IPS DF 6.9 (cell line): ENCODE data around the gene ADAMTS12.

Experiments
- DNase-seq: peaks from one replicate; pipeline ENCODE4 v3.0.0-alpha.2; 2013; ENCODE audit warnings: low read depth, low spot score
- H3K27ac ChIP-seq: one replicate; pipeline ENCODE4 v1.5.1; 2013; ENCODE audit warnings: low read length, control low read depth
- H3K27me3 ChIP-seq: 2 replicates; pipeline ENCODE4 v1.6.1; 2013; ENCODE audit warnings: mild to moderate bottlenecking, low read length; ENCODE audit not compliant: control insufficient read depth, insufficient read depth
- H3K36me3 ChIP-seq: 2 replicates; pipeline ENCODE4 v1.6.1; 2013; ENCODE audit warnings: low read length; ENCODE audit not compliant: control insufficient read depth, insufficient read depth
- H3K4me1 ChIP-seq: 2 replicates; pipeline ENCODE4 v1.6.1; 2013; ENCODE audit warnings: low read length; ENCODE audit not compliant: control insufficient read depth, insufficient read depth
- H3K4me3 ChIP-seq: 2 replicates; pipeline ENCODE4 v1.5.1; 2013; ENCODE audit warnings: mild to moderate bottlenecking, low read length
- H3K9me3 ChIP-seq: 2 replicates; pipeline ENCODE4 v1.6.1; 2013; ENCODE audit warnings: low read length, inconsistent platforms; ENCODE audit not compliant: control insufficient read depth, insufficient read depth
- WGBS: extraction: QIAGEN DNeasy Blood & Tissue Kit; methylation state at CpG from one replicate; pipeline ENCODE4 v1.1.7; 2013; ENCODE audit warnings: mixed read lengths, missing lambda C conversion rate; ENCODE audit not compliant: insufficient read length, insufficient coverage; 5-methylcytosine and 5-hydroxymethylcytosine counted together

The ADAMTS12 gene

GRCh38 chr5:33891788-33892619 is at the start of gene ADAMTS12:
ADAMTS12 (minus strand) TSS chr5:33891990; CDS start chr5:33891856, 134 bp downstream.
- Histone ChIP-seq H3K27ac (no peak within 1 kb of the TSS), H3K4me1 (peaks cover 4% of the 10 kb centered on the region), H3K9me3 (no peaks in the 10 kb centered on the region), H3K4me3 (peak within 1 kb of the TSS; percentile 72; the same call in 1 of the 2 replicates), H3K27me3 (0 out of 2 replicates have a peak, but pooled peaks cover 1% of the 10 kb centered on the region), H3K36me3 (no peaks in the 10 kb centered on the region)
- WGBS = no CpG with 5 or more reads among the region's 45 CpGs
- no peak for DNase-seq

GRCh38 chr5:33941090-33941489 is 49.3 kb upstream of the ADAMTS12 start:
- Histone ChIP-seq H3K4me1 (0 out of 2 replicates have a peak, but pooled peaks cover 1% of the 10 kb centered on the region), H3K9me3 (no peaks in the 10 kb centered on the region), H3K27ac (no peak overlapping the region), H3K36me3 (no peaks in the 10 kb centered on the region; the same call in 1 of the 2 replicates), H3K4me3 (no peak overlapping the region), H3K27me3 (peaks cover 5% of the 10 kb centered on the region; the same call in 1 of the 2 replicates)
- no peak for DNase-seq
- no CpG with 5 or more reads among the region's 5 CpGs for WGBS

GRCh38 chr5:33939556-33940262 is 47.9 kb upstream of the ADAMTS12 start:
- Histone ChIP-seq H3K4me3 (no peak overlapping the region), H3K36me3 (no peaks in the 10 kb centered on the region; the same call in 1 of the 2 replicates), H3K27me3 (peaks cover 5% of the 10 kb centered on the region; the same call in 1 of the 2 replicates), H3K4me1 (0 out of 2 replicates have a peak, but pooled peaks cover 1% of the 10 kb centered on the region), H3K9me3 (no peaks in the 10 kb centered on the region), H3K27ac (no peak overlapping the region)
- WGBS = no CpG with 5 or more reads among the region's 8 CpGs
- DNase-seq = no peak

- Histone ChIP-seq H3K27me3 (peaks cover 5% of the 10 kb centered on the region; the same call in 1 of the 2 replicates), H3K27ac (no peak overlapping the region), H3K9me3 (no peaks in the 10 kb centered on the region), H3K4me1 (no peaks in the 10 kb centered on the region), H3K4me3 (no peak overlapping the region), H3K36me3 (no peaks in the 10 kb centered on the region; the same call in 1 of the 2 replicates)
- no CpG with 5 or more reads among the region's 15 CpGs for WGBS
- DNase-seq = no peak
These were observed 47.1 kb upstream of the ADAMTS12 start for GRCh38 chr5:33938881-33939280.

DNA sequence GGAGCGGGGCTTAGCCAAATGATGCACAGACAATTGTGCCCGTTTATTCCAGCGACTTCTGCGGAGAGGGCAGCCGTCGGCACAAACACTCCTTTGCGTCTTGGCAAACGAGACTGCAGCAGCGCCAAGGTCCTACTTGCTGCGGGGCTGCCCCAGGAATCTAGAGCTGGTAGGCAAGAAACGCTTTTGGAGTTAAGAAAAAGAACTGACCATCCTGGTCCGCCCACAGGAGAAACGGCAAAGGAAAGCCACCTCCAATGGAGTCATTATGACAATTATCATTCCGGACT is 46.7 kb upstream of the ADAMTS12 start:
- no CpG with 5 or more reads among the region's 14 CpGs for WGBS
- Histone ChIP-seq H3K36me3 (no peaks in the 10 kb centered on the region; the same call in 1 of the 2 replicates), H3K27me3 (peaks cover 5% of the 10 kb centered on the region; the same call in 1 of the 2 replicates), H3K27ac (no peak overlapping the region), H3K4me1 (no peaks in the 10 kb centered on the region), H3K9me3 (no peaks in the 10 kb centered on the region), H3K4me3 (no peak overlapping the region)
- no peak for DNase-seq

DNA sequence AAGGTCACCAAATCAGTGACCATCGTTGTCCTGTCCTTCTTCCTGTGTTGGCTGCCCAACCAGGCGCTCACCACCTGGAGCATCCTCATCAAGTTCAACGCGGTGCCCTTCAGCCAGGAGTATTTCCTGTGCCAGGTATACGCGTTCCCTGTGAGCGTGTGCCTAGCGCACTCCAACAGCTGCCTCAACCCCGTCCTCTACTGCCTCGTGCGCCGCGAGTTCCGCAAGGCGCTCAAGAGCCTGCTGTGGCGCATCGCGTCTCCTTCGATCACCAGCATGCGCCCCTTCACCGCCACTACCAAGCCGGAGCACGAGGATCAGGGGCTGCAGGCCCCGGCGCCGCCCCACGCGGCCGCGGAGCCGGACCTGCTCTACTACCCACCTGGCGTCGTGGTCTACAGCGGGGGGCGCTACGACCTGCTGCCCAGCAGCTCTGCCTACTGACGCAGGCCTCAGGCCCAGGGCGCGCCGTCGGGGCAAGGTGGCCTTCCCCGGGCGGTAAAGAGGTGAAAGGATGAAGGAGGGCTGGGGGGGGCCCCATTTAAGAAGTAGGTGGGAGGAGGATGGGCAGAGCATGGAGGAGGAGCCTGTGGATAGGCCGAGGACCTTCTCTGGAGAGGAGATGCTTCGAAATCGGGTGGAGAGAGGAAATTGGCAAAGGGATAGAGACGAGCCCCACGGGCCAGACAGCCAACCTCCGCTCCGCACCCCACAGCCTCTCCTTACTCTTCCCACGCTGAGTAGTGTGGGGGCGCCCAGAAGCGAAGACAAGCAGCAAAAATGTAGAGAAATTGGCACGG is 46.1 kb upstream of the ADAMTS12 start:
- H3K36me3 ChIP-seq = no peaks in the 10 kb centered on the region; the same call in 1 of the 2 replicates
- H3K9me3 ChIP-seq = no peaks in the 10 kb centered on the region
- no peaks in the 10 kb centered on the region for H3K4me1 ChIP-seq
- DNase-seq = no peak
- H3K27me3 ChIP-seq = peaks cover 5% of the 10 kb centered on the region; the same call in 1 of the 2 replicates
- H3K4me3 ChIP-seq = no peak overlapping the region
- no peak overlapping the region for H3K27ac ChIP-seq
- WGBS = no CpG with 5 or more reads among the region's 54 CpGs

DNA sequence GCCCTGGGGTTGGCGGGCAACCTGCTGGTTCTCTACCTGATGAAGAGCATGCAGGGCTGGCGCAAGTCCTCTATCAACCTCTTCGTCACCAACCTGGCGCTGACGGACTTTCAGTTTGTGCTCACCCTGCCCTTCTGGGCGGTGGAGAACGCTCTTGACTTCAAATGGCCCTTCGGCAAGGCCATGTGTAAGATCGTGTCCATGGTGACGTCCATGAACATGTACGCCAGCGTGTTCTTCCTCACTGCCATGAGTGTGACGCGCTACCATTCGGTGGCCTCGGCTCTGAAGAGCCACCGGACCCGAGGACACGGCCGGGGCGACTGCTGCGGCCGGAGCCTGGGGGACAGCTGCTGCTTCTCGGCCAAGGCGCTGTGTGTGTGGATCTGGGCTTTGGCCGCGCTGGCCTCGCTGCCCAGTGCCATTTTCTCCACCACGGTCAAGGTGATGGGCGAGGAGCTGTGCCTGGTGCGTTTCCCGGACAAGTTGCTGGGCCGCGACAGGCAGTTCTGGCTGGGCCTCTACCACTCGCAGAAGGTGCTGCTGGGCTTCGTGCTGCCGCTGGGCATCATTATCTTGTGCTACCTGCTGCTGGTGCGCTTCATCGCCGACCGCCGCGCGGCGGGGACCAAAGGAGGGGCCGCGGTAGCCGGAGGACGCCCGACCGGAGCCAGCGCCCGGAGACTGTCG is 45.4 kb upstream of the ADAMTS12 start:
- no peak for DNase-seq
- Histone ChIP-seq H3K27me3 (peaks cover 5% of the 10 kb centered on the region; the same call in 1 of the 2 replicates), H3K4me1 (no peaks in the 10 kb centered on the region), H3K27ac (no peak overlapping the region), H3K36me3 (no peaks in the 10 kb centered on the region; the same call in 1 of the 2 replicates), H3K9me3 (no peaks in the 10 kb centered on the region), H3K4me3 (no peak overlapping the region; the same call in 1 of the 2 replicates)
- no CpG with 5 or more reads among the region's 54 CpGs for WGBS

DNA sequence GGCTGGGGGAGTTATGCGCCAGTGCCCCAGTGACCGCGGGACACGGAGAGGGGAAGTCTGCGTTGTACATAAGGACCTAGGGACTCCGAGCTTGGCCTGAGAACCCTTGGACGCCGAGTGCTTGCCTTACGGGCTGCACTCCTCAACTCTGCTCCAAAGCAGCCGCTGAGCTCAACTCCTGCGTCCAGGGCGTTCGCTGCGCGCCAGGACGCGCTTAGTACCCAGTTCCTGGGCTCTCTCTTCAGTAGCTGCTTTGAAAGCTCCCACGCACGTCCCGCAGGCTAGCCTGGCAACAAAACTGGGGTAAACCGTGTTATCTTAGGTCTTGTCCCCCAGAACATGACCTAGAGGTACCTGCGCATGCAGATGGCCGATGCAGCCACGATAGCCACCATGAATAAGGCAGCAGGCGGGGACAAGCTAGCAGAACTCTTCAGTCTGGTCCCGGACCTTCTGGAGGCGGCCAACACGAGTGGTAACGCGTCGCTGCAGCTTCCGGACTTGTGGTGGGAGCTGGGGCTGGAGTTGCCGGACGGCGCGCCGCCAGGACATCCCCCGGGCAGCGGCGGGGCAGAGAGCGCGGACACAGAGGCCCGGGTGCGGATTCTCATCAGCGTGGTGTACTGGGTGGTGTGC is 44.7 kb upstream of the ADAMTS12 start, which contains the start of gene RXFP3:
TSS of gene RXFP3 (plus strand) at position 6 of the 636 bp plus-strand sequence. CDS start at position 361, 355 bp downstream.
- WGBS = no CpG with 5 or more reads among the region's 45 CpGs
- no peak for DNase-seq
- peak within 1 kb of the TSS; percentile 22 for H3K4me3 ChIP-seq

GRCh38 chr5:33936004-33936380 is 44.2 kb upstream of the ADAMTS12 start:
- H3K36me3 ChIP-seq = no peaks in the 10 kb centered on the region; the same call in 1 of the 2 replicates
- peaks cover 5% of the 10 kb centered on the region; the same call in 1 of the 2 replicates for H3K27me3 ChIP-seq
- WGBS = no CpG with 5 or more reads among the region's 30 CpGs
- no peaks in the 10 kb centered on the region for H3K9me3 ChIP-seq
- DNase-seq = no peak
- H3K4me3 ChIP-seq = peak overlapping the region; percentile 22; the same call in 1 of the 2 replicates
- H3K27ac ChIP-seq = no peak overlapping the region
- H3K4me1 ChIP-seq = no peaks in the 10 kb centered on the region

More for the DNA sequence above, 44.7 kb upstream of the ADAMTS12 start, which contains the start of gene RXFP3:
- Histone ChIP-seq H3K27ac (no peak within 1 kb of the TSS), H3K27me3 (peaks cover 5% of the 10 kb centered on the region; the same call in 1 of the 2 replicates), H3K36me3 (no peaks in the 10 kb centered on the region; the same call in 1 of the 2 replicates), H3K4me1 (no peaks in the 10 kb centered on the region), H3K9me3 (no peaks in the 10 kb centered on the region)
